Spinal cord (tissue), 10 donors: ENCODE measurements around the gene PIP5K1C. TPM values are rescaled to one million over a fixed set of nuclear protein-coding genes. Genes with fewer than 3 reads are reported as not detected.
A peak's percentile ranks its signal among the peaks of the same experiment; 100 is the strongest.

ENCODE experiments used
- DNase-seq, 6 donors: peaks; one replicate each; pipeline versions ENCODE4 v3.0.0 to v3.0.0-alpha.2; 2013 to 2015; ENCODE audit warnings: low spot score in 6 of 6, low read depth in 4 of 6
- H3K27ac ChIP-seq: one replicate; pipeline ENCODE4 v1.5.1; 2013; ENCODE audit warnings: low read depth, low read length, control low read depth
- H3K27me3 ChIP-seq: one replicate; pipeline ENCODE4 v1.6.1; 2013; ENCODE audit warnings: low read length; ENCODE audit not compliant: control insufficient read depth, insufficient read depth
- H3K36me3 ChIP-seq: one replicate; pipeline ENCODE4 v1.6.1; 2013; ENCODE audit warnings: low read length; ENCODE audit not compliant: control insufficient read depth, insufficient read depth
- H3K4me1 ChIP-seq: one replicate; pipeline ENCODE4 v1.6.1; 2013; ENCODE audit warnings: low read length; ENCODE audit not compliant: control insufficient read depth, insufficient read depth
- H3K4me3 ChIP-seq: one replicate; pipeline ENCODE4 v1.5.1; 2013; ENCODE audit warnings: low read depth, low read length, control low read depth
- H3K9me3 ChIP-seq: one replicate; pipeline ENCODE4 v1.6.1; 2013; ENCODE audit warnings: low read length; ENCODE audit not compliant: control insufficient read depth, insufficient read depth
- WGBS: methylation state at CpG from one replicate; pipeline ENCODE4 v1.1.5; 2013; ENCODE audit warnings: missing lambda C conversion rate; ENCODE audit not compliant: insufficient coverage; 5-methylcytosine and 5-hydroxymethylcytosine counted together
- polyA plus RNA-seq, 2 donors: library from polyadenylated mRNA; unstranded; fragments of 120-200 nt; gene quantifications; one replicate each; pipeline ENCODE4 v1.2.1, GENCODE V29; 2013; ENCODE audit not compliant: insufficient read length in 2 of 2
- total RNA-seq, 2 donors: library from RNA; depleted of rRNA in 1 of 2; stranded (reverse); fragments of 120-200 nt in 1 of 2; fragments of >200 nt in 1 of 2; gene quantifications; one replicate each; pipeline versions ENCODE4 v1.2.3 to v1.2.4, GENCODE V29; 2013 to 2014
- donor health status: healthy.

Gene PIP5K1C
- total and polyA plus RNA-seq, 4 donors = 25.4 to 91.1 (median 56.0) TPM

GRCh38 chr19:3613818-3614661, 86.2 kb downstream of the PIP5K1C start:
- no peak for DNase-seq
- Histone ChIP-seq H3K27ac (no peak overlapping the region), H3K36me3 (peaks cover 96% of the 10 kb centered on the region), H3K4me1 (peaks cover 21% of the 10 kb centered on the region), H3K27me3 (no peaks in the 10 kb centered on the region), H3K4me3 (no peak overlapping the region), H3K9me3 (no peaks in the 10 kb centered on the region)
- WGBS = 92% methylated on average over 29 of the region's 39 CpGs

DNA sequence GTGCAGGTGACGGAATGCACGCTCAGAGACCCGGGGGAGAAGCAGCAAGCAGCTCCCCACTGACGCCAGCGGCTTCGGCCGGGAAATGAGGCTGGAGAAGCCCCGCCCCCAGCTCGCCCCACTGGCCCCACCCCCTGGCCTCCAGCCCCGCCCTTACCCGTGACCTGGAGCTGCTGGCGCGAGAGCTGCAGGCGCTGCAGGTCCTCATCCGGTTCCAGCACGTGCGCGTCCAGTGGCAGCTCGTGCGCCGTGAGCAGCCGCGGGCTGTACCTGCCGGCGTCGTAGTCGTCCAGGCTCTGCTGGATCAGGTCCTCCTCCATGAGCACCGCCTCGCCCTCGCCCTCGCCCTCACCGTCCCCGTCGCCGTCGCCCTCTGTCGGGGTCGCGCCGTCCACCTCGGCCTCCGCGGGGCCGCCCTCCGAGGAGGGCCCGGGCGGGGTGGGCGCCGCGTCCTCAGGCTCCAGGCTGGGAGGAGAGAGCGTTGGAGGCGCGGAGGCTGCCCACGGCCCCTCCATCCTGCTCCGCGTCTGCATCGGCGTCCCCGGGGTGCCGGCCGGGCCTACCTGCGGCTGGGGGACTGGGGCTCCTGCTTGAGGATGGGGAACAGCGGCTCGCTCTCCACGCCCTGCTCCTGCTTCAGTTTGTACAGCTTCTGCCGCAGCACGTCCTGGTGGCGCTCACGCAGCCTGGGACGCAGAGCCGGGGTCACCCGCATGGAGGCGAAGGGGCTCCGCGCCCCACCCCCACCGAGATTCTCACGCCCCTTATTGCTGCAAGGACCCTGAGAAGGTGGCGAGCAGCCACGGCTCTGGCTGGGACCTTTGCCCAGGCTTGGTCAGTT, 87.1 kb downstream of the PIP5K1C start:
- WGBS = 72% methylated on average over 79 of the region's 79 CpGs
- peaks cover 89% of the 10 kb centered on the region for H3K36me3 ChIP-seq
- H3K4me1 ChIP-seq = peaks cover 19% of the 10 kb centered on the region

DNA sequence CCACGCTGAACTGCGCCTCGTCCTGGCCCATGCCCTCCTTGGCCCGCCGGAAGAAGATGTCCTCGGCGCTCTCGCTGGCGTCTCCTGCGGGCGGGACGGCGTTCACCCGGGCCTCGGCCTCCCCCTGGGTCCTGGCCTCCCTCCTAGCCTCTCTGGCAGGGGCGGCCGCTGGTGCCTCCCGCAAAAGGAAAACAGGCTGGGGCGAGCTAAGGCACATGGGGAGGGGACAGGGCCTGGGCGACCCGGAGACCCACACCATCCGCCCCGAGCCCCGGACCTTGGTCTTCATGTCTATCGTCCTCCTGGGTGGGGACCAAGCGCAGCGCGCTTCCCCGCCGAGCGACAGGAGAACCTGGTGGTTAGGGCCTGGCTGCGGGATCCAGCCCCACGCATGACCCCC, 87.9 kb downstream of the PIP5K1C start:
- Histone ChIP-seq H3K4me1 (peaks cover 20% of the 10 kb centered on the region), H3K27me3 (peaks cover 9% of the 10 kb centered on the region), H3K27ac (no peak overlapping the region), H3K36me3 (peaks cover 81% of the 10 kb centered on the region), H3K9me3 (no peaks in the 10 kb centered on the region), H3K4me3 (no peak overlapping the region)
- 96% methylated on average over 33 of the region's 33 CpGs for WGBS
- DNase-seq = no peak

More for the DNA sequence above, 87.1 kb downstream of the PIP5K1C start:
- no peak overlapping the region for H3K4me3 ChIP-seq
- no peak for DNase-seq
- no peaks in the 10 kb centered on the region for H3K9me3 ChIP-seq
- peaks cover under 1% of the 10 kb centered on the region for H3K27me3 ChIP-seq
- H3K27ac ChIP-seq = no peak overlapping the region

- Histone ChIP-seq H3K4me1 (peaks cover 24% of the 10 kb centered on the region), H3K9me3 (no peaks in the 10 kb centered on the region), H3K4me3 (no peak overlapping the region), H3K36me3 (peaks cover 76% of the 10 kb centered on the region), H3K27ac (no peak overlapping the region), H3K27me3 (peaks cover 14% of the 10 kb centered on the region)
- 96% methylated on average over 36 of the region's 36 CpGs for WGBS
- DNase-seq = no peak
Measured at GRCh38 chr19:3611841-3612240, 88.4 kb downstream of the PIP5K1C start.

DNA sequence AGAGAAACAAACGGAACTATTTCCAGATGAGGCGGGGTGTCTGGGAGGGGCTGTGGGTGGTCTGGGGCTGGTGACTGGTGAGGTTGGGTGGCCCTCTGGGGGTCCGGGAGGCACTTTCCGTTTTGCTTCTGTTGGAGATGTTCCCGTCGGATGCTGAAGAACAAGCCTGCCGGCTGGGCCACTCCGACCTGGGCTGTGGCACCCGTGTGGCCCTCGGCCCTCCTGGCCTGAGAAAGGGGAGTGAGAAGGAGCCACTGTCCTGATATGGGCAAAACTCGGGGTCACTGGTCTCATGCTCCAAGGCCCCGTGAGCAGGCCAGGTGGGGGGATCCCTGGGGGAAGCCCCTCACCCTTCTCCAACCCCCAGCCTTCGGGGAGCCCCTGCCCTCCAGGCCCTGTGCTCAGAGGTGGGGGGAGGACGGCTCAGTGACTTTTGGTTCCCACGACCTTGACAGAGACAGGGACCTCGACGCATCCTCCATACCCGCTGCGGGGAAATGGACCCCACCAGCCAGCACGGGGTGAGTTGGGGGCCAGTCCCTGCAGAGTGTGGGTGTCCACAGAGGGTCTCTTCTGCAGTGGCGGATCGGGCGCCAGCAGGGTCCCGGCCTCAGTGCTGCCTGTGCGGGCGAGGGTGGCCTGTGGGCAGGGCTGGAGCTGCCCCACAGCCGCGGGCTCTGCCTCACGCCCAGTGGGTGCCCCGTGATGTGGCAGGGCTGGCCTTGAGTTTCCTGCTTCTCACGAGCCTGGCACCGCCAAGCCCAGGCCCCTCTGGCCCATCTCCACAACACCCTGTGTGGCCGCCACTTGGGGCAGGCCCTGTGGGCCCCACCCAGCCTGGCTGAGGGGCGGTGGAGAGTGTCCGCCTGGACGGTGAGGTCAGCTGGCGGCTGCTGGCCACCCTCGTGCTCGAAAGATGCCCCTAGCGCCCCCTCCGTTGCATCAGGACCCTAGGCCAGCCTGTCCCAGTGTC, 89.2 kb downstream of the PIP5K1C start:
- 84% methylated on average over 33 of the region's 41 CpGs for WGBS
- H3K4me3 ChIP-seq = no peak overlapping the region
- no peaks in the 10 kb centered on the region for H3K9me3 ChIP-seq
- no peak overlapping the region for H3K27ac ChIP-seq
- H3K4me1 ChIP-seq = peaks cover 31% of the 10 kb centered on the region
- DNase-seq = no peak
- peaks cover 70% of the 10 kb centered on the region for H3K36me3 ChIP-seq
- H3K27me3 ChIP-seq = peaks cover 22% of the 10 kb centered on the region

GRCh38 chr19:3609779-3610719, 90.2 kb downstream of the PIP5K1C start:
- peaks cover 32% of the 10 kb centered on the region for H3K4me1 ChIP-seq
- peaks cover 60% of the 10 kb centered on the region for H3K36me3 ChIP-seq
- no peak for DNase-seq
- 82% methylated on average over 21 of the region's 24 CpGs for WGBS
- peaks cover 31% of the 10 kb centered on the region for H3K27me3 ChIP-seq
- H3K9me3 ChIP-seq = no peaks in the 10 kb centered on the region
- H3K27ac ChIP-seq = no peak overlapping the region
- H3K4me3 ChIP-seq = no peak overlapping the region

GRCh38 chr19:3608750-3609322, 91.4 kb downstream of the PIP5K1C start:
- 75% methylated on average over 19 of the region's 21 CpGs for WGBS
- H3K9me3 ChIP-seq = no peaks in the 10 kb centered on the region
- peaks cover 35% of the 10 kb centered on the region for H3K27me3 ChIP-seq
- H3K4me3 ChIP-seq = no peak overlapping the region
- peak overlapping the region; percentile 61 for H3K27ac ChIP-seq
- H3K36me3 ChIP-seq = peaks cover 48% of the 10 kb centered on the region
- no peak for DNase-seq
- peaks cover 40% of the 10 kb centered on the region for H3K4me1 ChIP-seq

DNA sequence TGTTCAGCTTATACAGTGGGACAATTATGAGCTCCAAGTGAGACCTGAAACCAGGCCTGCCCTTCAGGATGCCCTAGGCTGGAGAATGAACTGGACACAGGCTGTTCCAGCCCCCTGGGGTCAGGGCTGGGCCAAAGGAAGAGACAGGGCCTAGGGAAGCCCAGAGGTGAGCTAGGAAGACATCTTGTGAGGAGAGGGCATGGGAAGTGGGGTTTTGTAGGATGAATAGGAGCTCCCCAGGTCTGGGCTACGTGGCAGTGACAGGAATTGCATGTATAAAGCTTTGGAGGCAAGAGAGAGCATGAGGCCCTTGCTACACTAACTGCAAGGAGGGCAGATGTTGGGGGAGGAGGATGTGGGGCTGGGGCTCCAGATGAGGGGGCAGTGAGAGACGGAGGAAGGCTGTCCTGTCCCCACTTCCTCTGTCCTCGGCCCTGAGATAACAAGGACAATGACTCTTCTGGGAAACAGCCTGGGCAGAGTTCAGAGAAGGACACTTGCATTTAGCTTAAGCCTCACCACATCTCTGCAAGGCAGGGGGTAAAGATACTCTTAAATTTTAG, 92.1 kb downstream of the PIP5K1C start:
- no peak for DNase-seq
- Histone ChIP-seq H3K27me3 (peaks cover 35% of the 10 kb centered on the region), H3K36me3 (peaks cover 42% of the 10 kb centered on the region), H3K4me1 (peaks cover 44% of the 10 kb centered on the region), H3K9me3 (no peaks in the 10 kb centered on the region), H3K27ac (no peak overlapping the region), H3K4me3 (no peak overlapping the region)
- 69% methylated on average over 2 of the region's 3 CpGs for WGBS
